K562 (cell line): ENCODE results near the gene SYPL2. TPM values are rescaled to one million over a fixed set of nuclear protein-coding genes. Genes with fewer than 3 reads are reported as not detected.
A peak's percentile ranks its signal among the peaks of the same experiment; 100 is the strongest.

ENCODE experiments used
- AFF1 ChIP-seq, 2 experiments: fragments of 450-650 bp; IDR thresholded peaks; 2 replicates each; pipeline ENCODE4 v1.6.1; 2018; ENCODE audit warnings: mild to moderate bottlenecking in 2 of 2, low read depth in 1 of 2; ENCODE audit not compliant: partially characterized antibody in 2 of 2
- CSDE1 ChIP-seq, 2 experiments: fragments of 450-650 bp; IDR thresholded peaks; 2 replicates each; pipeline ENCODE4 v1.6.1; 2016; ENCODE audit warnings: mild to moderate bottlenecking in 1 of 2
- ERF ChIP-seq: fragments of 450-650 bp; formaldehyde crosslinking; IDR thresholded peaks from 2 replicates; pipeline ENCODE4 v1.4.0; 2020; ENCODE audit warnings: mild to moderate bottlenecking, mixed read lengths
- MIER1 ChIP-seq: fragments of 450-650 bp; IDR thresholded peaks from 2 replicates; pipeline ENCODE4 v1.6.1; 2016; ENCODE audit warnings: antibody characterized with exemption, mild to moderate bottlenecking, low read depth
- NUFIP1 ChIP-seq: fragments of 450-650 bp; IDR thresholded peaks from 2 replicates; pipeline ENCODE4 v1.6.1; 2018; ENCODE audit not compliant: partially characterized antibody
- REST ChIP-seq, 2 experiments: fragments of 450-650 bp; formaldehyde crosslinking in 1 of 2; IDR thresholded peaks; 2 replicates each; pipeline versions ENCODE4 v1.4.0 to v1.6.1; 2014 to 2020; ENCODE audit warnings: mild to moderate bottlenecking in 2 of 2, borderline replicate concordance in 1 of 2, low read depth in 1 of 2
- SOX6 ChIP-seq: fragments of 450-650 bp; IDR thresholded peaks from 2 replicates; pipeline ENCODE4 v1.6.1; 2014; ENCODE audit warnings: mild to moderate bottlenecking
- VEZF1 ChIP-seq: fragments of 200-800 bp; sonication (Bioruptor generic); IDR thresholded peaks from 2 replicates; pipeline ENCODE4 v1.6.1; 2017; ENCODE audit warnings: missing genetic modification characterization, missing compliant biosample characterization
- XRCC3 ChIP-seq: fragments of 450-650 bp; IDR thresholded peaks from 2 replicates; pipeline ENCODE4 v1.6.1; 2017; ENCODE audit warnings: mild to moderate bottlenecking, moderate library complexity
- ZBTB26 ChIP-seq: fragments of 450-650 bp; formaldehyde crosslinking; IDR thresholded peaks from 2 replicates; pipeline ENCODE4 v1.4.0; 2022; ENCODE audit warnings: missing genetic modification characterization
- polyA plus RNA-seq, 8 experiments: library from polyadenylated mRNA; depleted of rRNA in 4 of 8; stranded (reverse) in 5 of 8; unstranded in 3 of 8; fragments of >200 nt; fragmentation: Nextera tagmentation in 2 of 8; fragmentation: Illumina TruSeq in 1 of 8; extraction: Ambion mirVana in 2 of 8; extraction: Trizol in 1 of 8; gene quantifications; 2 replicates each; pipeline versions ENCODE4 v1.2.1 to v1.2.3, GENCODE V29; 2011 to 2014; ENCODE audit warnings: inconsistent platforms in 1 of 8, missing spikeins in 1 of 8
- total RNA-seq, 7 experiments: library from RNA; depleted of rRNA in 6 of 7; stranded (reverse); fragments of >200 nt in 6 of 7; fragmentation: Illumina TruSeq in 2 of 7; extraction: Trizol in 2 of 7; gene quantifications; 2 replicates each; pipeline versions ENCODE4 v1.2.1 to v1.2.3, GENCODE V29; 2011 to 2021; ENCODE audit warnings: low replicate concordance in 1 of 7

SYPL2 gene
- total and polyA plus RNA-seq, 9 of the 15 experiments (the other 6 are each of a cell fraction or from before 2014, with no cell fraction given) = 0.03 to 0.20 (median 0.07) TPM; not detected in 2

- TF ChIP-seq REST (IDR thresholded peaks at IDR 0.05; ENCODE audit: borderline replicate concordance) = no peak
- 0 out of 2 replicates have a peak, but pooled peaks have one; percentile 9 for TF ChIP-seq REST (CRISPR knock-in tag; IDR thresholded peaks at IDR 0.05; ENCODE audit: low read depth)
- peak; percentile 22; the same call in 1 of the 2 replicates for TF ChIP-seq ERF
- TF ChIP-seq CSDE1 (IDR thresholded peaks at IDR 0.05) = no peak
- peak; percentile 32; the same call in 1 of the 2 replicates for TF ChIP-seq MIER1
- TF ChIP-seq AFF1 (IDR thresholded peaks at IDR 0.05; ENCODE audit: low read depth in 1 of 2, partially characterized antibody in 2 of 2) = peak in 1 of 2 experiments; percentile 41
- TF ChIP-seq ZBTB26 (CRISPR knock-in tag) = peak; percentile 25; the same call in 1 of the 2 replicates
- peak; percentile 10; the same call in 1 of the 2 replicates for TF ChIP-seq VEZF1 (CRISPR knock-in tag)
- TF ChIP-seq SOX6 = peak; percentile 8; the same call in 1 of the 2 replicates
- TF ChIP-seq XRCC3 = no peak
- peak; percentile 63 for TF ChIP-seq NUFIP1
Measured at GRCh38 chr1:109425391-109426280, 40.7 kb upstream of the SYPL2 start (continued).
